Smooth muscle cell (in vitro differentiated cells): ENCODE measurements around the gene BLMH. TPM values are rescaled to one million over a fixed set of nuclear protein-coding genes. Genes with fewer than 3 reads are reported as not detected.

ENCODE experiments used
- DNase-seq: peaks from one replicate; lab custom pipeline; 2025; ENCODE audit not compliant: unreplicated experiment; lab: John Stamatoyannopoulos, UW
- H2AFZ ChIP-seq: fragments of 200-600 bp; sonication (generic); 2 replicates; pipeline ENCODE4 v1.6.0; 2016; ENCODE audit warnings: antibody characterized with exemption, low read depth, mild to moderate bottlenecking
- H3F3A ChIP-seq: fragments of 200-600 bp; sonication (generic); 2 replicates; pipeline ENCODE4 v1.6.0; 2017; ENCODE audit warnings: antibody characterized with exemption, low read depth
- H3K27ac ChIP-seq: fragments of 200-600 bp; sonication (generic); 2 replicates; pipeline ENCODE4 v1.5.1; 2016; ENCODE audit warnings: low read depth, mild to moderate bottlenecking
- H3K27me3 ChIP-seq: fragments of 200-600 bp; sonication (generic); 2 replicates; pipeline ENCODE4 v1.6.1; 2016; ENCODE audit warnings: low read depth, mild to moderate bottlenecking
- H3K36me3 ChIP-seq: fragments of 200-600 bp; sonication (generic); 2 replicates; pipeline ENCODE4 v1.5.1; 2016; ENCODE audit warnings: low read depth
- H3K4me1 ChIP-seq: fragments of 200-600 bp; sonication (generic); 2 replicates; pipeline ENCODE4 v1.5.1; 2016; ENCODE audit warnings: low read depth
- H3K4me2 ChIP-seq: fragments of 200-600 bp; sonication (generic); 2 replicates; pipeline ENCODE4 v1.6.0; 2016; ENCODE audit warnings: mild to moderate bottlenecking
- H3K4me3 ChIP-seq: fragments of 200-600 bp; sonication (generic); 2 replicates; pipeline ENCODE4 v1.5.1; 2016; ENCODE audit warnings: mild to moderate bottlenecking
- H3K79me2 ChIP-seq: fragments of 200-600 bp; sonication (generic); 2 replicates; pipeline ENCODE4 v1.6.0; 2016; ENCODE audit warnings: low read depth, mild to moderate bottlenecking
- H3K9ac ChIP-seq: fragments of 200-600 bp; sonication (generic); 2 replicates; pipeline ENCODE4 v1.6.0; 2016; ENCODE audit warnings: low read depth
- H3K9me3 ChIP-seq: fragments of 200-600 bp; sonication (generic); replicated peaks from 2 replicates; pipeline ENCODE4 v1.5.1; 2016; ENCODE audit warnings: low read depth
- H4K20me1 ChIP-seq: fragments of 200-600 bp; sonication (generic); 2 replicates; pipeline ENCODE4 v1.6.0; 2016; ENCODE audit warnings: low read depth
- WGBS: methylation state at CpG from one replicate; pipeline ENCODE4 v1.1.7; 2016; ENCODE audit warnings: low lambda C conversion rate; 5-methylcytosine and 5-hydroxymethylcytosine counted together
- polyA plus RNA-seq: library from polyadenylated mRNA; unstranded; fragments of >200 nt; fragmentation: Nextera tagmentation; extraction: Ambion mirVana; gene quantifications from 2 replicates; pipeline ENCODE4 v1.2.1, GENCODE V29; 2016
- total RNA-seq: library from RNA; depleted of rRNA; stranded (reverse); fragments of >200 nt; gene quantifications from 2 replicates; pipeline ENCODE4 v1.2.3, GENCODE V29; 2014
- TF ChIP-seq, protein P1 (sequence below): fragments of 200-600 bp; sonication (generic); IDR thresholded peaks from 2 replicates; pipeline ENCODE4 v1.5.1; 2017; ENCODE audit warnings: borderline replicate concordance, mild to moderate bottlenecking, antibody characterized with exemption; ENCODE audit not compliant: insufficient read depth, poor library complexity, severe bottlenecking

Gene BLMH
- total and polyA plus RNA-seq, 2 experiments from 2014 or later, result 13.2 to 20.5 TPM

DNA sequence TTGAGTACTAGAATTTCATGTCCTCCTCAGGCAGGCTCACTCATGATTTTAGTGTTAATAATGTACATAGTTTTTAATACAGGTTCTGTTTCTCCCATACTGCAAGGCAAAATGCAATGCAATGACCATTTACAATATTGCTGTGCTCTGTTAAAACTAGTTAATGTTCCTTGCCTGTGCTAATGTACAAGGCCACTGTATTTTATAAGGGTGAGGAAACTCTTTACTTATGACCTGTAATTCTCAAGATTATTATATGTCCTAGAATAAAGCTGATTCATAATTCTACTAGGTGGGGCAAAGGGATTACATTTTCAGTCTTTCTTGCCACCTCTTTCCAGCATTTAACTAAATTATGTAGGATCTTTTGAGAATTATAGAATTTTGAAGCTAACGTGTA lies 22.7 kb upstream of the BLMH start:
- WGBS, result 85% methylated on average over 1 of the region's 1 CpG
- Histone ChIP-seq H4K20me1 (no peaks in the 10 kb centered on the region), H2AFZ (no peak overlapping the region), H3K4me2 (no peak overlapping the region), H3K4me3 (no peak overlapping the region), H3K79me2 (no peaks in the 10 kb centered on the region), H3F3A (peaks cover 6% of the 10 kb centered on the region), H3K9ac (no peak overlapping the region), H3K27ac (no peak overlapping the region), H3K27me3 (no peaks in the 10 kb centered on the region), H3K9me3 (no peaks in the 10 kb centered on the region), H3K36me3 (no peaks in the 10 kb centered on the region), H3K4me1 (no peaks in the 10 kb centered on the region)
- TF ChIP-seq, protein P1, sequence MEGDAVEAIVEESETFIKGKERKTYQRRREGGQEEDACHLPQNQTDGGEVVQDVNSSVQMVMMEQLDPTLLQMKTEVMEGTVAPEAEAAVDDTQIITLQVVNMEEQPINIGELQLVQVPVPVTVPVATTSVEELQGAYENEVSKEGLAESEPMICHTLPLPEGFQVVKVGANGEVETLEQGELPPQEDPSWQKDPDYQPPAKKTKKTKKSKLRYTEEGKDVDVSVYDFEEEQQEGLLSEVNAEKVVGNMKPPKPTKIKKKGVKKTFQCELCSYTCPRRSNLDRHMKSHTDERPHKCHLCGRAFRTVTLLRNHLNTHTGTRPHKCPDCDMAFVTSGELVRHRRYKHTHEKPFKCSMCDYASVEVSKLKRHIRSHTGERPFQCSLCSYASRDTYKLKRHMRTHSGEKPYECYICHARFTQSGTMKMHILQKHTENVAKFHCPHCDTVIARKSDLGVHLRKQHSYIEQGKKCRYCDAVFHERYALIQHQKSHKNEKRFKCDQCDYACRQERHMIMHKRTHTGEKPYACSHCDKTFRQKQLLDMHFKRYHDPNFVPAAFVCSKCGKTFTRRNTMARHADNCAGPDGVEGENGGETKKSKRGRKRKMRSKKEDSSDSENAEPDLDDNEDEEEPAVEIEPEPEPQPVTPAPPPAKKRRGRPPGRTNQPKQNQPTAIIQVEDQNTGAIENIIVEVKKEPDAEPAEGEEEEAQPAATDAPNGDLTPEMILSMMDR, result no peak
- no peak for DNase-seq

DNA sequence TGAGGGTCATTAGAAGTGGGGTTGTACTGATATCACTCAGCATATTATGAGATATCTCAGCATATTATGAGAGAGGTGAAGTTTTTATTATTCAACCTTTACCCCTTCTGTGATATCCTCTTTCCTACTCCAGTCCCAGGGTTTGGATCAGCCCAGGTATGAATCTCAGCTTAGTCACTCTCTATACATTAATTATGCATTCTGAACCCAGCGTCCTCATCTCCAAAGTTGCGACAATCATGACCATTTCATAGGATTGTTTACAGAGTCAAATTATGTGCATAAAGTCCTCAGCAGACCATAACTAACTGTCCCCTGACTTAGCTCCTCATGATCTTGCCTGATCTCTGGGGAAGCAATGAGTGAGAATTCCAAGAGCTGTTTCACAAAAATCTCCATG lies 20.5 kb upstream of the BLMH start:
- Histone ChIP-seq H3K79me2 (no peaks in the 10 kb centered on the region), H3K9ac (no peak overlapping the region), H2AFZ (no peak overlapping the region), H3K4me1 (no peaks in the 10 kb centered on the region), H3F3A (peaks cover 6% of the 10 kb centered on the region), H4K20me1 (no peaks in the 10 kb centered on the region), H3K9me3 (no peaks in the 10 kb centered on the region), H3K4me2 (no peak overlapping the region), H3K27me3 (no peaks in the 10 kb centered on the region), H3K36me3 (no peaks in the 10 kb centered on the region), H3K4me3 (no peak overlapping the region), H3K27ac (no peak overlapping the region)
- TF ChIP-seq, protein P1, result no peak
- no peak for DNase-seq
- 67% methylated on average over 2 of the region's 2 CpGs for WGBS

DNA sequence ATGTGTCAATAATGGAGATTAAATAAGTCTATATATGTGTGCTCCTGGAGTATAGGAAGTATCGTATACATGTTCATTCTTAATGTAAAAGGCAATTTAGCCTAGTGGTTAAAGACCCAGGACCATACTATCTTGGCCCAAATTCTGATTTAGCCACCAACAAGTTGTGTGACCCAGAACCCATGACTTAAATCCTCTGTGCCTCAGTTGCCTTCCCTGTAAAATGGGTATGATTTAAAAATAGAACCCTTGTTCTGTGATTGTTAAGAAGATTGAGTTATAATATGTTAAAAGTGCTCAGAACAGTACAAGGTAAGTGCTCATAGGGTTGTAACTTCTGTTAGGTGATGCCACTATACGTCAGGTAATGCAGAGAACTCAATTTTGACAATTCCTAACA lies 18.8 kb upstream of the BLMH start:
- no peak overlapping the region for H3K27ac ChIP-seq
- TF ChIP-seq, protein P1, result no peak
- no peaks in the 10 kb centered on the region for H3K36me3 ChIP-seq
- no peak overlapping the region for H2AFZ ChIP-seq
- no peaks in the 10 kb centered on the region for H4K20me1 ChIP-seq
- 96% methylated on average over 2 of the region's 2 CpGs for WGBS
- no peaks in the 10 kb centered on the region for H3K27me3 ChIP-seq
- DNase-seq, result no peak
- H3F3A ChIP-seq, result peaks cover 3% of the 10 kb centered on the region
- no peaks in the 10 kb centered on the region for H3K9me3 ChIP-seq
- no peak overlapping the region for H3K4me2 ChIP-seq
- no peak overlapping the region for H3K4me3 ChIP-seq
- no peaks in the 10 kb centered on the region for H3K79me2 ChIP-seq
- no peaks in the 10 kb centered on the region for H3K4me1 ChIP-seq
- no peak overlapping the region for H3K9ac ChIP-seq

DNA sequence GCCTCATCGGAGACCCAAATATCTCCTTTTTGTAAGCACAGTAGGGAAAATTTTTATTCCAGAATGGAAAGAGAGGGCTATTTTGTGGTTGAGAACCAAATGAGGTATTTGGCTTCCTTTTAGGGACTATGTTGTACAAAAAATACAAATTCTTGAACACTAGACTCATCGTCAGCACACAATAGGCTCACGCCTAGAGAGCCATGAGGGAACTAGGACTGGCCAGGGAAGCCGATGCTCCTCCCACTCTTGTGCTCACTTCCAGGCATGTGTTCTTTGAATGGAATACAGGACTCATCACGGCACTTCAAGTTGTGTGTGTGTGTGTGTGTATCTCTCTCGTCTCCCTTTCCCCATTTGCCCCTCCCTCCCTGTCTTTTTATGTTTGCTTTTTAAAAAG lies 17.8 kb upstream of the BLMH start:
- TF ChIP-seq, protein P1, result no peak
- 82% methylated on average over 6 of the region's 6 CpGs for WGBS

More for the DNA sequence above, 17.8 kb upstream of the BLMH start:
- Histone ChIP-seq H2AFZ (no peak overlapping the region), H3K4me2 (no peak overlapping the region), H3K79me2 (no peaks in the 10 kb centered on the region), H3K27me3 (no peaks in the 10 kb centered on the region), H3K9me3 (no peaks in the 10 kb centered on the region), H3F3A (no peaks in the 10 kb centered on the region), H3K36me3 (no peaks in the 10 kb centered on the region), H3K4me1 (no peaks in the 10 kb centered on the region), H3K27ac (no peak overlapping the region), H3K9ac (no peak overlapping the region), H3K4me3 (no peak overlapping the region), H4K20me1 (no peaks in the 10 kb centered on the region)
- DNase-seq, result no peak
